ENCODE results near the gene NFIA. TPM values are rescaled to one million over a fixed set of nuclear protein-coding genes. Genes with fewer than 3 reads are reported as not detected.

Gene NFIA
- total and polyA plus RNA-seq, 2 of the 13 experiments (the other 11 are each of a cell fraction or from before 2014, with no cell fraction given) = 14.7 to 28.5 TPM

- TF ChIP-seq ZNF646 (CRISPR knock-in tag; IDR thresholded peaks at IDR 0.05) (no peak), NCOA2 (CRISPR knock-in tag; IDR thresholded peaks at IDR 0.05) (peak; percentile 84), KDM2A (CRISPR knock-in tag; IDR thresholded peaks at IDR 0.05; ENCODE audit: borderline replicate concordance, low read depth) (no peak), ARID5B (CRISPR knock-in tag; IDR thresholded peaks at IDR 0.05) (peak; percentile 96), ZNF557 (CRISPR knock-in tag; IDR thresholded peaks at IDR 0.05) (no peak), SIN3B (IDR thresholded peaks at IDR 0.05; ENCODE audit: low read length) (no peak), SRSF1 (optimal IDR thresholded peaks at IDR 0.05; ENCODE audit: low read depth, low read length) (no peak), HOXA7 (CRISPR knock-in tag; IDR thresholded peaks at IDR 0.05) (no peak), ZNF276 (CRISPR knock-in tag; IDR thresholded peaks at IDR 0.05; ENCODE audit: low read depth) (no peak), XRCC5 (optimal IDR thresholded peaks at IDR 0.05; ENCODE audit: low read length) (no peak), ZNF549 (CRISPR knock-in tag; IDR thresholded peaks at IDR 0.05) (no peak), ZNF768 (CRISPR knock-in tag; IDR thresholded peaks at IDR 0.05) (no peak), HNF1B (CRISPR knock-in tag; IDR thresholded peaks at IDR 0.05) (no peak), JARID2 (CRISPR knock-in tag; IDR thresholded peaks at IDR 0.05; ENCODE audit: insufficient replicate concordance) (no peak), ZFP91 (CRISPR knock-in tag; IDR thresholded peaks at IDR 0.05; ENCODE audit: borderline replicate concordance) (no peak; the same call in 1 of the 2 replicates)
Observed at GRCh38 chr1:61338899-61339298, 256.5 kb downstream of the NFIA start (continued).
